NCI-H2081 (cell line): Measurements from ENCODE around the gene EMC1.
"Not testable (repeated sequence)": the region's sequence is repeated elsewhere in the genome, so short reads cannot be mapped to it uniquely, and the experiment has no call there.

Experiments used
- DNase-seq, 2 experiments: peaks; one replicate each; lab custom pipeline; 2025; lab: John Stamatoyannopoulos, UW

Gene EMC1

DNA sequence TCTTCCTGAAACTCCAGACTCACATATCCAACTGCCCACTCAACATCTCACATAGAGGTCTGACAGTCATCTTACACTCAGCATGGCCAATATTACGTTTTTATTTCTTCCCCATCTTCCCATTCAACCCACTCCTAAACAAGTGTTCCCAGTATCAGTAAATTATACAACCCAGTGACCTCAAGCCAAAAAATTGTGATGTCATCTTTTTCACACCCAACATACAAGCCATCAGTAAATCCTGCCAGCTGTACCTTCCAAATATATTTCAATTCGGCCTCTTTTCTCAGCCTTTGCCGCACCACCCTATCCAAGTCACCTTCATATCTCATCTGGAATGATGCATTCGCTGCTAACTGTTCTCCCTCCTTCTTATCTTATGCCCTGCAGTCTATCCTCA, 60.9 kb downstream of the EMC1 start:
- DNase-seq, result no peak

DNA sequence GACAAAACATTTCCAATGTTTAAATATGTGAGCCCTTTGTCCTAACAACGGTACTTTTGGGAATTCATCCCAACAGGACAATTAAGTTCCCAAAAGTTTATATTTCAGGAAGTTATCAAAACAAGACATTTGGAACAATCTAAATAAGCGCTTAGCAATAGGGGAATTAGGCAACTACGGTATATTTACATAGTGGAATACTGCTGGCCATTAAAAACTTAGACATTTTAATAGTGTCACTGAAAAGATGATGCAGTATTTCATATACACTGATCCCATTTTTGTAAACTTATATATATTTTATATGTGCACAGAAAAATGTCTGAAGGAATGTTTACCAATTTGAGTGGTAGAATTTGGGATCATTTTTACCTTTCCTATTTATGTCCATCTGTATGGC, 62.1 kb downstream of the EMC1 start:
- DNase-seq, result no peak

DNA sequence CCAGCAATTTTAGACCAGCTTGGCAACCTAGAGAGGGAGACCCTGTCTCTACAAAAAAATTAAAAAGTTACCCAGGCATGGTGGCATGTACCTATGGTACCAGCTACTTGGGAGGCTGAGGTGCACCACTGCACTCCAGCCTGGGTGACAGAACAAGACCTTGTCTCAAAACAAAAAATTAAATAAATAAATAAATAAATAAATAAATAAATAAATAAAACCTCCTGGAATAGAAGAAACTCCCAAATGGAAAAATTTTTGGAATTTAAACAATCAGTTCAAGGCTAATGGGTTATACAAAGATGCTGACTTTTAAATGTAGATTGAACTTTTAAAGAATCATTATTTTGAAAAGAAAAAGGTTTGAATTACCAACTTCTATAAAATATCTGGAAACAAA, 63.5 kb downstream of the EMC1 start:
- DNase-seq, result no peak

DNA sequence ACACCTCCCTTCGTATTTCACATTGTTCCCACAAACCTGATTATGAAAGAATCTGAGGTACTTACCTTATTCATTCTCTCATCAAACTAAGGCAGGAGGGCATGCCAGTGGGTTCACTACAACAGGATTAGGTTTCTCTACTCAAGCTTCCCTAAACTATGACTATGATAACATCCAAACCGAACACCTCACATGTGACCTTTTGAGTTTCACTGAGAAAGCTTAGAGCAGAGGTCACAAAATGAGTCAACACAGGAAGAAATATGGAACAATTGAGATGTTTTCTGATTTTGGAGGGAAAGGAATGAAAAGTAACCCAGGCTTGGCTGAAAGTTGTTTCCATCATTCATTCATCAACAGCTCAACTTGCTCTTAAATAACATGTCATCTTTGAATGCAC, 65.3 kb downstream of the EMC1 start:
- DNase-seq, result no peak

DNA sequence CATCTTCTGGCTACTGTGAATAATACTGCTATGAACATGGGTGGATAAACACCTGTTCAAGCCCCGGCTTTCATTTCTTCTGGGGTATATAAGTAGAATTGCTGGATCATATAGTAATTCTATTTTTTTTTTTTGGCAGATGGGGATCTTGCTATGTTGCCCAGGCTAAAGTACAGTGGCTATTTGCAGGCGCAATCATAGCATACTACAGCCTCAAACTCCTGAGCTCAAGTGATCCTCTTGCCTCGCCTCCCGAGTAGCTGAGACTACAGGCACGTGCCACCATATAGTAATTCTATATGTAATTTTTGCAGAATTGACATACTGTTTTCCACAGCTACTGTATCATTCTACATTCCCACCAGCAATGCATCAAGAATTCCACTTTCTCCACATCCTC, 69.1 kb downstream of the EMC1 start:
- no peak for DNase-seq

DNA sequence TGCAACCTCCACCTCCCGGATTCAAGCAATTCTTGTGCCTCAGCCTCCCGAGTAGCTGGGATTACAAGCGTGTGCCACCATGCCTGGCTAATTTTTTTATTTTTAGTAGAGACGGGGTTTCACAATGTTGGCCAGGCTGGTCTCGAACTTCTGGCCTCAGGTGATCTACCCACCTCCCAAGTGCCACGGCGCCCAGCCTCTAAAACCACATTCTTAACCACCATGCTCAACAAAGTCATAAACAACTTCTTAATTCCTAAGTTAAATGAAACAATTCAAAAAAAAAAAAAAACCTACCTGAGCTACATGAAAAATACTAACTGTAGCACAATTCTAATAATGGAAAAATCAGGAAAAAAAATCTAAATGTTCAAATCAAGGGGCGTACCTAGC, 71.1 kb downstream of the EMC1 start:
- not testable (repeated sequence) for DNase-seq

DNA sequence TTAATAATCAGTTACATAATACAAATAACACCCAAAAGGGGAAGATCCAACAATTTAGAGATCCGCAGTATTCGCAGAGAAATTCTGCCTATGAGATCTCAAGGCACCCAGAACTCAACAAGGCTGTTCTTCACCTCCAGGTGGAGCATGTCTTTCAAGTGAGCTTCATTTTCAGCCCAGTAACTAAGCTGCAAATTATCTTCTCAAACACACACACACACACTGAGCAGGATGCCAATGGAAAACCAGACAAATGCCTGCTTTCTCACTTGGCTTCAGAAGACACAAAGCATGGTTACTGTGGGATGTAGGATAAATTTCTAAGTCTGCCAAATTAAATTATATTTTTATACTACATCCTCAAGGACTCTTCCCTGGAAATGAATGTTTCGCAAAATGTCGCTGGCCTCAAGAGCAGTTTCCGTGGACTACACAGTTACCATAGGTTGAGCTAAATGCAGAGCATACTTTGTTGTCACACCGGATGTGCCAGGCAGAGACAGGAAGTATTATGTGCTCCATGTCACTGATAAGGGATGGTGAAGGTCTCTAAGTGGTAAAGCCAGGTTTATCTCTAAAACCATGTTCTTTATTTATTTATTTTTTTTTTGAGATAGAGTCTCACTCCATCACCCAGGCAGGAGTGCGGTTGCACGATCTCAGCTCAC, 71.6 kb downstream of the EMC1 start:
- no peak for DNase-seq

DNA sequence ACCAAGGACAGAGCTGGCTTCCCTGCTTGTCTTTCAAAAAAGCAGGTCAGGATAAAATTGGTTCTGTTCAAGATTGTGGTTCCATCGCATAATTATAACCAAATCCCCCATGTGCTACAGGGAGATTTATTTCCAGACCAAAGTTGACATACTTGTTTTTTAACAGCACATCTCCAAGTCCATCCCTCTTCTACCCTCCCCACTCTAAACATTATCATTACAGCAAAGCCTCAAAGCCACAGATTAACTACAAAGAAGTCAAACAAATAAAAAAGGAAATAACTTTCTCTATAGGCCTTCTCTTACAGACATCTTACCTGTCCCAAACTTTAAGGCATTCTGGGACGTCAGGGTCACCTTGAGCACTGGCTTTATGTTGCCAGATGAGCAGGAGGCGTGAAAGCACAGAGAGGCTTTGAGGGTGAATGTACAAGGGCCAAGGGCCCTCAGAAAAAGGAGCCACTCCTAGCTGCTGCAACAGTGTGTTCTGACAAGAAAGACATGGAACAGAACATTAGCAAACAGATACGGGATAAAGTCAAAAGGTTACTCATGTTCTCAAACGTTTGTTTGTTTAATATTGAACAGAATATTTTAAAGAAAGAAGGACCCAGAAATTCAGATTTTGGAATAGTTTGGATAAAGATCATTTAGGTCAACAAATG, 72.5 kb downstream of the EMC1 start:
- no peak for DNase-seq

DNA sequence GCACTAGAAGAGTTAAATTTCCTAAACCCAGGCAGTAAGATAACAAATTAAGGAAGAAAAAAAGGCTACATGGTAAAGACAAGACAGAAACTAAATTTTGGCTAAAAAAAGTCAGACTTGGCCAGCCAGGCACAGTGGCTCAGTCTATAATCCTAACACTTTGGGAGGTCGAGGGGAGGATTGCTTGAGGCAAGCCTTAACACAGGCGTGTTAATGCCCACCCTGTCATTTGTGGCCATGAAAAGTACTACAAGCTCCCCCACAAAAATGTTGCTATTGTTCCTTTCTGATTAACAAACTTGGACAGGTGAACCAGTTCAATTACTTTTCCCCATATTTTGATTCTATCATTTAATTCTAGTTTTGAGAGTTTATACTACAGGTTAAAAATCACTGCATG, 73.5 kb downstream of the EMC1 start:
- no peak for DNase-seq

DNA sequence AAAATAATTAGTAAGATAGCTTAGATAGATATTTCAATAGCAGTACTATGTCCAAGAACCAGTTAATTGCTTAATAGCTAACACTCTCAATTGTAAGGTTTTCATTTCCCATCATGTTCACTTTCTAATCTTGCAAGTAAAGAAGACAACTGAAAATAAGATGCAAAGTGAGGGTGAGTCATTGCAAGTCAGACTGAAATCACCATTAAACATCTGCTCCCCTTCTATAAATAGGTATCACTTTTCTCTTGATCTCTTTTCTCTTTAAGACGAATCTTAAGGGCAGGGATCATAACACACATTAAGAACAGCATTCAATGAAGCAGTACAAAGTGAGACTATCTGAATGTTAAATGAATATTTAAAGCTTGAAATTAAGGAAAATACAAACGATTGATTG, 81.7 kb downstream of the EMC1 start:
- DNase-seq, result no peak

DNA sequence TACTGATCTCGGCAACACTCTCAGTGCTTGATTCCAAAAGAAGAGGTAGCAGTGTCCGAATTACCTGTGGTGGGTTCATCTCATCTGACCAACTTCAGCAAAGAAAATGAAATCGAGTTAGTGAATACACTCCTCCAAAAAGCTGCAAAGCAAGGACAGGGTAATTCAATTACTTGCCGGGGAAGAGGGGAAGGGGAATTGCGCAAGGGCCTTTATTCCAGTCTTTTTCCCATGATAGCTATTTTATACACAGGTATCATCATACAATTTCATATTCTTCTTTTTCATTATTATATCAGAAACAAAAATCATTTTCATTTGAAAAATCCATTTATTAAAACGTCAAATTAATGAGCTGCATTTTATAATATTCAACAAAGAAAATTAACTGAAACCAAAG, 84.2 kb downstream of the EMC1 start:
- no peak for DNase-seq

DNA sequence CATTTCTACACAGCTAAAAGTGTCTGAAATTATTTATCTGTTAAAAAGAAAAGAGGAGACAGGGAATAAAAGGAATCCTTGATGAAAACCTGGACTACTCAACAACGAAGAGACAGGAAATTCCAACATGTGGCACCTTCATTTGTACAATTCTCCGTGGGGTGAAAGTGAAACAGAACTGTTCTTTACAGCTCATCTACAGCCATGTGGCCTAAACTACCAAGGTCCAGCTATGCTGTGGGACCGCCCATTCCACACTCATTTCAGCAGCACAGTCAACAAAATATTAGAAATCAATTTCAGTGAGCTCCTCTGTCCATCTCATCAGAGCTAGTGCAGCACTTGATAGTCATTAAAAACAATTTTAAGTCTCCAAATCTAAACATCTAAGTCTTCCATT, 85.3 kb downstream of the EMC1 start:
- DNase-seq, result no peak
